GM19035 (cell line): ENCODE results near the gene NR1I2.
A peak's percentile ranks its signal among the peaks of the same experiment; 100 is the strongest.

ENCODE experiments used
- ATAC-seq: cut with Tn5 transposase; IDR thresholded peaks from one replicate; pipeline ENCODE4 v1.9.1; 2021; ENCODE audit not compliant: unreplicated experiment

NR1I2 gene

GRCh38 chr3:119778811-119779210 is 3.1 kb upstream of the NR1I2 start:
- ATAC-seq: no peak

GRCh38 chr3:119779731-119780383 is 2.0 kb upstream of the NR1I2 start:
- no peak for ATAC-seq

- no peak for ATAC-seq
Observed at GRCh38 chr3:119782460-119782859, 559 bp downstream of the NR1I2 start.

GRCh38 chr3:119783255-119783654 is 1.4 kb downstream of the NR1I2 start:
- ATAC-seq: no peak

GRCh38 chr3:119783883-119784282 is 2.0 kb downstream of the NR1I2 start:
- ATAC-seq: no peak

- no peak for ATAC-seq
Observed at GRCh38 chr3:119786409-119786808, 4.5 kb downstream of the NR1I2 start.

GRCh38 chr3:119790369-119790768 is 8.5 kb downstream of the NR1I2 start:
- ATAC-seq: no peak

GRCh38 chr3:119792270-119792669 is 10.4 kb downstream of the NR1I2 start:
- no peak for ATAC-seq

- no peak for ATAC-seq
Observed at GRCh38 chr3:119794401-119794800, 12.5 kb downstream of the NR1I2 start.

- no peak for ATAC-seq
Observed at GRCh38 chr3:119794971-119795612, 13.2 kb downstream of the NR1I2 start.

- no peak for ATAC-seq
Observed at GRCh38 chr3:119795849-119796248, 13.9 kb downstream of the NR1I2 start.

- ATAC-seq: no peak
Observed at GRCh38 chr3:119796368-119796767, 14.5 kb downstream of the NR1I2 start.

GRCh38 chr3:119796785-119797184 is 14.9 kb downstream of the NR1I2 start:
- ATAC-seq: no peak

GRCh38 chr3:119800844-119801243 is 18.9 kb downstream of the NR1I2 start:
- no peak for ATAC-seq

GRCh38 chr3:119808244-119808643 is 26.3 kb downstream of the NR1I2 start:
- ATAC-seq: no peak

- ATAC-seq: no peak
Observed at GRCh38 chr3:119808843-119809242, 26.9 kb downstream of the NR1I2 start.

GRCh38 chr3:119809249-119810017 is 27.5 kb downstream of the NR1I2 start:
- ATAC-seq: no peak

GRCh38 chr3:119810018-119810435 is 28.1 kb downstream of the NR1I2 start:
- peak; percentile 85 for ATAC-seq

GRCh38 chr3:119812491-119813058 is 30.7 kb downstream of the NR1I2 start:
- ATAC-seq: no peak

- ATAC-seq: no peak
Observed at GRCh38 chr3:119815716-119816115, 33.8 kb downstream of the NR1I2 start.

- ATAC-seq: no peak
Observed at GRCh38 chr3:119817071-119817470, 35.2 kb downstream of the NR1I2 start.
